GM18951 (cell line): Measurements from ENCODE around the gene VSTM4.

Experiments used
- POLR2A ChIP-seq: IDR thresholded peaks from 4 replicates; pipeline ENCODE4 v1.6.1; 2011; ENCODE audit warnings: mild to moderate bottlenecking; ENCODE audit not compliant: insufficient read length, insufficient read depth; ENCODE audit errors: extremely low read depth
- in situ Hi-C: fragments of 300-500 bp; cut with MboI; formaldehyde crosslinking; loops from one replicate; pipeline ENCODE4 v1.12.0; 2022; ENCODE audit warnings: low sequenced_read_pairs, mixed read lengths, inconsistent platforms; ENCODE audit not compliant: unreplicated experiment

VSTM4 gene

GRCh38 chr10:49135575-49136313 lies 20.4 kb upstream of the VSTM4 start:
- in situ Hi-C loops: no loop called here
- TF ChIP-seq POLR2A: no peak

DNA sequence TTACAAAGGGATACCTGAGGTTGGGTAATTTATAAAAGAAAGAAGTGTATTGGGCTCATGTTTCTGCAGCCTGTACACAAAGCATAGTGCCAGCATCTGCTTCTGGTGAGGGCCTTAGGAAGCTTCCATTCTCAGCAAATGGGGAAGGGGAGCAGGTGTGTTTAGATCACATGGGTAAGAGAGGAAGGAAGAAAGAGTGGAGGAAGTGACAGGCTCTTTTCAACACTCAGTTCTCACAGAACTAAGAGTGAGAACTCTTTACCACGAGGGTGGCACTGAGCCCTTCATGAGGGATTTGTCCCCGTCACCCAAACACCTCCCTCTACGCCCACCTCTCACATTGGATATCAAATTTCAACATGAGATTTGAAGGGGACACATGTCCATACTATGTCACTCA lies 19.0 kb upstream of the VSTM4 start:
- in situ Hi-C loops: no loop called here
- no peak for TF ChIP-seq POLR2A

- no peak for TF ChIP-seq POLR2A
- in situ Hi-C loops: no loop called here
Observed at GRCh38 chr10:49133706-49134248, 18.5 kb upstream of the VSTM4 start, which contains the start of gene FAM170B. TSS of gene FAM170B (minus strand) at chr10:49134021. CDS start at chr10:49133918, 103 bp downstream.

DNA sequence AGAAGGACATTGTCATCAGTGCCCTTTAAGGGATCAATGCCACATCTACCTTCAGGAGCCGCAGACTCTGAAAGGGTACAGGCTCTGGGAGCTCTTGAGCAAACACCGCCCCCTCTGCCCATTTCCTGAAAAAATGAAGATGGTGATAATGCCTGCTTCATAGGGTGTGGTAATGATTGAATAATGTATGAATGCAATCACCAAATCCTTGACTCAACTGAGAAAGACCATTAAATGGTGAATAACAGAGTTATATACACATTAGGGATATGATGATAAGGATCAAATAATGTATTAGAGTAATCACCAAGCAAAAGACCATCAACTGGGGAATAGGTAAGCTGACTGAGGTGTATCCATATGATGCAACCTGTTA lies 17.0 kb upstream of the VSTM4 start:
- in situ Hi-C loops: no loop called here
- no peak for TF ChIP-seq POLR2A

GRCh38 chr10:49131507-49132361 lies 16.4 kb upstream of the VSTM4 start:
- in situ Hi-C loops: no loop called here
- TF ChIP-seq POLR2A: no peak

DNA sequence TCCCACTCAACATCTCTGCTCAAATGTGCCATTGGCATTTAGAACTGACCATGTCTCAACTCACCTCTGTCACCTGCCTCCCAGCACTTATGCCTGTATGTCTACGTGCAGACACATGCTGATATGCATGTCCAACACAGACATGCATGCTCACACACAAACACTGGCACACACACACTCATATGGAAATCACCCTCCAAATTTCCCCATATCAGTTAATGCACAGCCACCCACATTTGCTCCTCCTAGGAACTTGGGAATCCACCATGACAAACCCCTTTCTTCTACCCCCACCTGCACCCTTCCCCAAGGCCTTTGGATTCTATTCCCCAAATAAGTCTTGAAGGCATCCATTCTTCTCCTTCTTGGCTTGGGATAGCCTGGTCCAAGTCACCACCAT lies 14.1 kb upstream of the VSTM4 start:
- TF ChIP-seq POLR2A: no peak
- in situ Hi-C loops: no loop called here

DNA sequence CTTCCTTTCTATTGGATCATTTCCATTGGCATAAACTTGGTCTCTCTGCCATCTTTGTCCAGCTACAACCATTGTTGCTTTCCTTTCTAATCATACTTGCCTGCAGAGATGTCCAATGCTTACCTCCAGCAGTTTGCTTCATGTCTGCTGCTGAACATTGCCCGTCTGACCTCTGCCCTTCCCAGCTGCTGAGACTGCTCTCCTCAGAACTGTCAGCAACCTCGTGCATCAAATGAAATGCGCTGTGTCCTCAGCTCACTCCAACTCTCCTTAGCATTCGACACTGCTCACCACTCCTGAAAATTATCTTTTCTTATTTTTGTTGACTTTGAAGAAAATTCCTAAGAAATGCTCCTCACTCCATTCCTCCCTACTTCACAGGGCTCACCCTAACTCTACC lies 13.5 kb upstream of the VSTM4 start:
- in situ Hi-C loops: no loop called here
- no peak for TF ChIP-seq POLR2A

- in situ Hi-C loops: no loop called here
- TF ChIP-seq POLR2A: no peak
Observed at GRCh38 chr10:49123981-49124950, 8.9 kb upstream of the VSTM4 start.

- TF ChIP-seq POLR2A: no peak
- in situ Hi-C loops: no loop called here
Observed at GRCh38 chr10:49120911-49121310, 5.6 kb upstream of the VSTM4 start.

GRCh38 chr10:49119746-49120145 lies 4.4 kb upstream of the VSTM4 start:
- in situ Hi-C loops: no loop called here
- TF ChIP-seq POLR2A: no peak

GRCh38 chr10:49118430-49119074 lies 3.2 kb upstream of the VSTM4 start:
- no peak for TF ChIP-seq POLR2A
- in situ Hi-C loops: no loop called here

- no peak for TF ChIP-seq POLR2A
- in situ Hi-C loops: no loop called here
Observed at GRCh38 chr10:49117376-49118070, 2.2 kb upstream of the VSTM4 start.
